ENCODE data around the gene SAV1. TPM values are rescaled to one million over a fixed set of nuclear protein-coding genes. Genes with fewer than 3 reads are reported as not detected.
A peak's percentile ranks its signal among the peaks of the same experiment; 100 is the strongest.

SAV1 gene
- 8.9 and 9.2 TPM in 2 replicates for polyA plus RNA-seq (2012; rRNA removed)
- polyA plus RNA-seq (2012; cell fraction: cytosol; rRNA removed): 14.4 and 17.2 TPM in 2 replicates
- polyA plus RNA-seq (2012; cell fraction: nucleus; rRNA removed): 3.5 and 6.3 TPM in 2 replicates

GRCh38 chr14:50667996-50668825 is at the start of gene SAV1:
Gene SAV1 (minus strand): TSS chr14:50668306. CDS start chr14:50667967, 339 bp downstream.
- Histone ChIP-seq H3K9me3 (no peaks in the 10 kb centered on the region), H3K36me3 (replicated peaks in 1 of 2; ENCODE audit: control insufficient read depth in 1 of 2, insufficient read depth in 2 of 2, low read length in 1 of 2) (peaks cover 7 to 14% of the 10 kb centered on the region in 2 experiments), H3K4me3 (ENCODE audit: low read depth in 2 of 2, low read length in 1 of 2) (peak within 1 kb of the TSS; percentile 82 to 98), H2AFZ (ENCODE audit: low read depth) (peak within 1 kb of the TSS; percentile 32), H3K4me1 (ENCODE audit: control insufficient read depth in 1 of 2, insufficient read depth in 2 of 2, low read depth in 1 of 2, low read length in 1 of 2) (peaks cover 11 to 16% of the 10 kb centered on the region in 2 experiments), H3K4me2 (peak within 1 kb of the TSS; percentile 94), H3K9ac (peak within 1 kb of the TSS; percentile 89), H3F3A (replicated peaks; ENCODE audit: insufficient read depth) (peaks cover 6% of the 10 kb centered on the region), H4K20me1 (ENCODE audit: insufficient read depth) (peaks cover 8% of the 10 kb centered on the region; the same call in 1 of the 2 replicates), H3K79me2 (ENCODE audit: insufficient read depth) (peaks cover 43% of the 10 kb centered on the region), H3K27ac (ENCODE audit: low read depth in 2 of 2, low read length in 1 of 2) (peak within 1 kb of the TSS; percentile 89 to 95), H3K9me2 (no peaks in the 10 kb centered on the region), H3K27me3 (ENCODE audit: insufficient read depth) (no peaks in the 10 kb centered on the region)
- DNase-seq: peak; percentile 89
- 0% methylated on average over 31 of the region's 92 CpGs for WGBS (ENCODE audit: low lambda C conversion rate)
- CTCF ChIA-PET: interaction anchor here (1.3 kb wide), 1 partner anchor 68 kb away, joined by 3 read pairs; no protein-coding TSS in a partner anchor
- POLR2A ChIA-PET: interaction anchor here (0.6 to 1.4 kb wide), 10 partner anchors 9 to 332 kb away, joined by 3 to 9 read pairs (median 4); partner anchors contain the start of gene ATL1
- no peak for TF ChIP-seq USF1 (IDR thresholded peaks at IDR 0.05; ENCODE audit: borderline replicate concordance, low read depth)
- TF ChIP-seq MEF2A (IDR thresholded peaks at IDR 0.05; ENCODE audit: borderline replicate concordance, low read depth): no peak
- peak; percentile 8; the same call in 1 of the 2 replicates for TF ChIP-seq PBX3 (IDR thresholded peaks at IDR 0.05)
- no peak for TF ChIP-seq CTCF (IDR thresholded peaks at IDR 0.05)
- TF ChIP-seq GABPA (IDR thresholded peaks at IDR 0.05; ENCODE audit: low read depth): 0 out of 2 replicates have a peak, but pooled peaks have one; percentile 7
- no peak for TF ChIP-seq RFX5 (IDR thresholded peaks at IDR 0.05; ENCODE audit: low read length)
- no peak for TF ChIP-seq FOXJ3 (CRISPR knock-in tag; IDR thresholded peaks at IDR 0.05)
- TF ChIP-seq POLR2AphosphoS5 (IDR thresholded peaks at IDR 0.05; ENCODE audit: low read depth, low read length): peak; percentile 99
- TF ChIP-seq IRF3 (IDR thresholded peaks at IDR 0.05; ENCODE audit: low read depth, low read length): no peak
- no peak for TF ChIP-seq MAX (IDR thresholded peaks at IDR 0.05; ENCODE audit: low read depth)
- no peak for TF ChIP-seq SMC3 (IDR thresholded peaks at IDR 0.05; ENCODE audit: low read depth, low read length)
- TF ChIP-seq NRF1 (IDR thresholded peaks at IDR 0.05; ENCODE audit: low read depth, low read length): peak; percentile 50; the same call in 1 of the 2 replicates
- 0 out of 2 replicates have a peak, but pooled peaks have one; percentile 7 for TF ChIP-seq TEAD4 (IDR thresholded peaks at IDR 0.05; ENCODE audit: borderline replicate concordance, insufficient read depth)
- TF ChIP-seq RXRA (IDR thresholded peaks at IDR 0.05; ENCODE audit: borderline replicate concordance, low read depth): no peak
- peak; percentile 55 for TF ChIP-seq CHD2 (IDR thresholded peaks at IDR 0.05; ENCODE audit: low read length, partially characterized antibody)
- TF ChIP-seq EZH2phosphoT487 (IDR thresholded peaks at IDR 0.05; ENCODE audit: borderline replicate concordance, low read depth): no peak
- no peak for TF ChIP-seq RAD21 (IDR thresholded peaks at IDR 0.05; ENCODE audit: low read length)
- TF ChIP-seq FOXM1 (IDR thresholded peaks at IDR 0.05; ENCODE audit: low read depth): no peak
- TF ChIP-seq FOSL2 (IDR thresholded peaks at IDR 0.05; ENCODE audit: borderline replicate concordance, low read depth): no peak
- TF ChIP-seq REST (IDR thresholded peaks at IDR 0.05; ENCODE audit: low read depth, low read length): peak; percentile 25; the same call in 1 of the 2 replicates
- 0 out of 2 replicates have a peak, but pooled peaks have one; percentile 11 for TF ChIP-seq JUND (IDR thresholded peaks at IDR 0.05)
- no peak for TF ChIP-seq GATA2 (CRISPR knock-in tag; IDR thresholded peaks at IDR 0.05)
- TF ChIP-seq NFIC (IDR thresholded peaks at IDR 0.05; ENCODE audit: borderline replicate concordance): no peak

Data from SK-N-SH (cell line).